ENCODE data around the gene DOCK4. TPM values are rescaled to one million over a fixed set of nuclear protein-coding genes. Genes with fewer than 3 reads are reported as not detected.

DOCK4 gene
- total and polyA plus RNA-seq, 2 donors from 2014 or later: 3.2 to 38.9 TPM

DNA sequence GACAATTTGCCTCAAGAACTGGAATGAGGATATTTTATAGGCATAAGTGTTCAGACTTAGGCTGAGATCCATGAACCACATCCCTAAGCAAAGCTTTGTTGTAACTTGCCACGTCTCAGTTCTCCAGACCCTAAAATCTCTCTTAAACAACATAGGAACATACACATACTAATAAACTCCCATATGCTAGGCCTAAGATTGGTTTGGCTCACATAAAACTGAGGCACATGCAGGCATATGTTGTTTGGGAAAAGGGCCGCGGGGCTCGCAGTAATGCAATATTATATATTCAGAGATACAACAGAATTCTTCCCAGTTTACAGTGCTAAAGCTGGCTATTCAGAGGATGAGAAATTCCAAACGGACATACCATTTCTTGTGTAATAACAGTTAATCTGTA is 61.0 kb downstream of the DOCK4 start:
- H3K9me3 ChIP-seq (ENCODE audit: control insufficient read depth in 2 of 3, insufficient read depth in 1 of 3, low read length in 3 of 3): no peaks in the 10 kb centered on the region
- no peak overlapping the region for H3K27ac ChIP-seq (ENCODE audit: low read depth in 2 of 2, low read length in 2 of 2)
- intact Hi-C loops (cut with DNase I): no loop called here
- FAIRE-seq (no peak), DNase-seq (no peak)
- H3K9ac ChIP-seq (ENCODE audit: low read length in 3 of 3): no peak overlapping the region
- no peaks in the 10 kb centered on the region for H3K27me3 ChIP-seq (ENCODE audit: control insufficient read depth, insufficient read depth, low read length)
- TF ChIP-seq, protein P1, sequence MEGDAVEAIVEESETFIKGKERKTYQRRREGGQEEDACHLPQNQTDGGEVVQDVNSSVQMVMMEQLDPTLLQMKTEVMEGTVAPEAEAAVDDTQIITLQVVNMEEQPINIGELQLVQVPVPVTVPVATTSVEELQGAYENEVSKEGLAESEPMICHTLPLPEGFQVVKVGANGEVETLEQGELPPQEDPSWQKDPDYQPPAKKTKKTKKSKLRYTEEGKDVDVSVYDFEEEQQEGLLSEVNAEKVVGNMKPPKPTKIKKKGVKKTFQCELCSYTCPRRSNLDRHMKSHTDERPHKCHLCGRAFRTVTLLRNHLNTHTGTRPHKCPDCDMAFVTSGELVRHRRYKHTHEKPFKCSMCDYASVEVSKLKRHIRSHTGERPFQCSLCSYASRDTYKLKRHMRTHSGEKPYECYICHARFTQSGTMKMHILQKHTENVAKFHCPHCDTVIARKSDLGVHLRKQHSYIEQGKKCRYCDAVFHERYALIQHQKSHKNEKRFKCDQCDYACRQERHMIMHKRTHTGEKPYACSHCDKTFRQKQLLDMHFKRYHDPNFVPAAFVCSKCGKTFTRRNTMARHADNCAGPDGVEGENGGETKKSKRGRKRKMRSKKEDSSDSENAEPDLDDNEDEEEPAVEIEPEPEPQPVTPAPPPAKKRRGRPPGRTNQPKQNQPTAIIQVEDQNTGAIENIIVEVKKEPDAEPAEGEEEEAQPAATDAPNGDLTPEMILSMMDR (IDR thresholded peaks at IDR 0.05; ENCODE audit: borderline replicate concordance, extremely low read depth, insufficient read depth): no peak
- no peaks in the 10 kb centered on the region for H3K4me1 ChIP-seq (ENCODE audit: control insufficient read depth in 2 of 3, insufficient read depth in 2 of 3, low read depth in 1 of 3, low read length in 3 of 3)
- H3K36me3 ChIP-seq (ENCODE audit: control insufficient read depth in 2 of 3, insufficient read depth in 3 of 3, low read length in 3 of 3): no peaks in the 10 kb centered on the region
- no peak overlapping the region for H3K4me3 ChIP-seq (ENCODE audit: low read length in 3 of 3)

DNA sequence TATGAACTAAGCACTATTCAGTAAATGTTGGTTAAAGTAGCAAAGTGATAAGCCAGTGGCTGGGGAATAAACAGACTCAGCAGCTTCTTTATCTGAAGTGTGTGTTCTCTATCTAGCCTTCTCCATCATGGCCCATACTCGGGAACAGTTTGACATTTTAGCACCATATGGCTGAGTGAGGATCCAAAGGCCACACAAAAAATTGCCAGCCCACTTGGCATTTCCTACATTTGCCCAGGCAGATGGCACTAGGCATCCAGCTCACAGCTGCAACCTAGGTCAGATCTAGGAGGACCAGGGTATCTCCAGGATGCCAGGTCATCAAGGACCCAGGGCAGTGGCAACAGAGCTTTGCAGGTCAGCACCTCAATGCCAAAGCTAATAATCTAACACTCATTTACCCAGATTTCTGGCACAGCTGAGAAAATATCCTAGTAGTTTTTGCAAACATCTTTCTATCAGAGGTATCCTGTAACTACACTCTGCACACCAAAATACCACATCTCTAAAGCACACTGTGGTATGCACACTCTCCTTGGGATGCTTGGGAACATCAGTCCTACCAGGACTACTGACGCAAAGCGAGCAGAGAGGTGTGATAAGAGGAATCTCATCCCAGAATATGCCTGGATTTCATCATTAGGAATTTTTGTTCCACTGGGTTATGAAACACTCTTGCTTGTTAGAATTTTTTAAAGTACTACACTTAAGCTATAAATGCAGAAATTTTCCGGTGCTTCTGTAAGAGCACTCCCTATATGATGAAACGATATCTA is 61.7 kb downstream of the DOCK4 start:
- Histone ChIP-seq H3K4me3 (ENCODE audit: low read length in 3 of 3) (no peak overlapping the region), H3K9me3 (ENCODE audit: control insufficient read depth in 2 of 3, insufficient read depth in 1 of 3, low read length in 3 of 3) (no peaks in the 10 kb centered on the region), H3K27me3 (ENCODE audit: control insufficient read depth, insufficient read depth, low read length) (no peaks in the 10 kb centered on the region), H3K36me3 (ENCODE audit: control insufficient read depth in 2 of 3, insufficient read depth in 3 of 3, low read length in 3 of 3) (no peaks in the 10 kb centered on the region), H3K9ac (ENCODE audit: low read length in 3 of 3) (no peak overlapping the region), H3K4me1 (ENCODE audit: control insufficient read depth in 2 of 3, insufficient read depth in 2 of 3, low read depth in 1 of 3, low read length in 3 of 3) (no peaks in the 10 kb centered on the region), H3K27ac (ENCODE audit: low read depth in 2 of 2, low read length in 2 of 2) (no peak overlapping the region)
- intact Hi-C loops (cut with DNase I): no loop called here
- TF ChIP-seq, protein P1 (IDR thresholded peaks at IDR 0.05; ENCODE audit: borderline replicate concordance, extremely low read depth, insufficient read depth): no peak
- FAIRE-seq (no peak), DNase-seq (no peak)

GRCh38 chr7:112143582-112143981 is 62.6 kb downstream of the DOCK4 start:
- Histone ChIP-seq H3K4me1 (ENCODE audit: control insufficient read depth in 2 of 3, insufficient read depth in 2 of 3, low read depth in 1 of 3, low read length in 3 of 3) (no peaks in the 10 kb centered on the region), H3K9me3 (ENCODE audit: control insufficient read depth in 2 of 3, insufficient read depth in 1 of 3, low read length in 3 of 3) (no peaks in the 10 kb centered on the region), H3K9ac (ENCODE audit: low read length in 3 of 3) (no peak overlapping the region), H3K27me3 (ENCODE audit: control insufficient read depth, insufficient read depth, low read length) (no peaks in the 10 kb centered on the region), H3K36me3 (ENCODE audit: control insufficient read depth in 2 of 3, insufficient read depth in 3 of 3, low read length in 3 of 3) (no peaks in the 10 kb centered on the region), H3K4me3 (ENCODE audit: low read length in 3 of 3) (no peak overlapping the region), H3K27ac (ENCODE audit: low read depth in 2 of 2, low read length in 2 of 2) (no peak overlapping the region)
- DNase-seq: no peak
- TF ChIP-seq, protein P1 (IDR thresholded peaks at IDR 0.05; ENCODE audit: borderline replicate concordance, extremely low read depth, insufficient read depth): no peak
- intact Hi-C loops (cut with DNase I): no loop called here
- no peak for FAIRE-seq

Measured in kidney (tissue), 14 donors.